Cortex of kidney (tissue), 1 donor: ENCODE results near the gene TMEM238L.

Experiments used
- DNase-seq: peaks from one replicate; lab custom pipeline; 2025; lab: John Stamatoyannopoulos, UW

Gene TMEM238L

GRCh38 chr17:10773391-10773790, 30.5 kb downstream of the TMEM238L start:
- no peak for DNase-seq

DNA sequence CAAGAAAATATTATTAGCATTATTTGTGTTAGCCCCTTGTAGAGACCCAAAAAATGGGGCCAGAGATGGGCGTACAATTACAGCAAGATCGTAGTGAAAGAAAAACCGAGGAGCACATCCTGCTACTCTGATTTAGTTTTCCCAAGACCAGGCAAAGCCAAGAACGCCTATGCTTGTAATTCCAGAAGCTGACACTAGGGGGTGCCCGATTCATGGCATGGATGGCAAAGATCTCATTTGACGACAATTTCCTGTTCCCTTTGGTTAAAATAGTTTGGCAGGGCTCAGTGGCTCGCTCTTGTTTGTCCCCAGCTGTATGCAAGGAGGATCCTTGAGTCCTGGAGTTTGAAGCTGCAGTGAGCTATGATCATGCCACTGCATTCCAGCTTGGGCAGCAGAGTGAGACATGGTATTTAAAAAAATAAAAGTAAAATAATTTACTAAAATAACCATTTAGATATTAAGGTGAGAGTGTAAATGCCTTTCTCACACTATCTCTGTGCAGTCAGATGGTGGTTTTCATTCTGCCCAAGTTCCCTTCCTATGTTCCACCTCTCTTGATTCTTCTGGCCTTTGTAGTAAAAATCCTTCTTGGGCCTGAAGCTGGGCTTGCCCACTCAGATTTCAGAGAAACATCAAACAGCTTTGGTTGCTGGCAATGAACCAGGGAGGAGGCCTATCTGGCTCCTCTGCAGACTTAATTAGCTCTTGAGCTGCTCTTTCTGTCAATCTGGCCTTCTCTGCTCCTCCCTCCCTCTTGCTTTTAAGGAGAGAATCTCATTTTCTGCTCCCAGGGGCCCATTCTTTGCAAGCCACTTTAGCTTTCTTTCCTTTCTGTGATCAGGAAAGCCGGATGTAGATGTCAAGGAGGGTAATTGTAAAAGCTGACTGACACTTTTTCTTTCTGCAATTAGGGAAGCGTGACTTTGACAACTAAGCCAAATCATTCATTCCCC, 31.2 kb downstream of the TMEM238L start:
- DNase-seq: no peak

GRCh38 chr17:10771148-10771547, 32.8 kb downstream of the TMEM238L start:
- DNase-seq: no peak

- no peak for DNase-seq
Measured at GRCh38 chr17:10769840-10770239, 34.1 kb downstream of the TMEM238L start.

GRCh38 chr17:10768750-10769251, 35.1 kb downstream of the TMEM238L start:
- no peak for DNase-seq

GRCh38 chr17:10767232-10767631, 36.7 kb downstream of the TMEM238L start:
- DNase-seq: no peak

DNA sequence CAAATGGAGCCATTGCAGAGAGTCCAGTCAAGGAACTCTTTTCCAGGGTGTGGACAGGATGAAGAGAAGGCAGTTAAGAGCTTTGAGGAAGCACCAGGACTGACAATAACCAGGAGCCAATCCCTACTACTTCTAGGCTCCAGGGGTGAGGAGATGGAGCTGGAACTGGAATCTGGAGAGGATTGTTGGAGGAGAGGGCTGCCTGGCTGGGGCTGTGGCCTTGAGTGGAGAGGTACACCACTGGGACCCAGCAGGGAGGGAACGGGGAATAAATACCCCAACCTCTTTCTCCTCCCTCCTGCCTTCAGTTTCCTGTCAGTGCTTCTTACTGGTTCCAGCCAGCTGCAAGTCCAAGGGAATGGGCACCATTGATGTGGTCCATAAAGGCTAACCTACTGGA, 41.9 kb downstream of the TMEM238L start:
- no peak for DNase-seq

- DNase-seq: no peak
Measured at GRCh38 chr17:10761281-10761680, 42.6 kb downstream of the TMEM238L start.

DNA sequence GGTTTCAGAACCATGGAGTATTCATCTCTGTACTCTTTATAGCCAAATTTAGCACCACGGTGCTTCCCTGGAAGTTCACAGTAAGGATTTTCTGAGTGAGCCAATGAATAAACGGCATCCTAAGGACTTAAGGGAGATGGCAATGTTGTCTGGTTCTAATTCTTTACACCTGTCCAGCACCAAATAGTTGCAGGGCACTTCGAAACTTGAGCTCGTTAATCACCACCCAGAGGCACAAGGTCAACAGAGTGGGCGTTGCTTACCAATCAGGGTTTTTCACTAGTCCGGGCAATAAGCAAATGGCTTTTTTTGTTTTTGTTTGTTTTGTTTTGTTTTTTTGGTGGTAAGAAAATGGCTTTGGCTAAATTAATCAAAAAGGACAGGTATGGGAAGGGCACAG, 45.8 kb downstream of the TMEM238L start:
- no peak for DNase-seq

- no peak for DNase-seq
Measured at GRCh38 chr17:10757647-10758046, 46.3 kb downstream of the TMEM238L start.

DNA sequence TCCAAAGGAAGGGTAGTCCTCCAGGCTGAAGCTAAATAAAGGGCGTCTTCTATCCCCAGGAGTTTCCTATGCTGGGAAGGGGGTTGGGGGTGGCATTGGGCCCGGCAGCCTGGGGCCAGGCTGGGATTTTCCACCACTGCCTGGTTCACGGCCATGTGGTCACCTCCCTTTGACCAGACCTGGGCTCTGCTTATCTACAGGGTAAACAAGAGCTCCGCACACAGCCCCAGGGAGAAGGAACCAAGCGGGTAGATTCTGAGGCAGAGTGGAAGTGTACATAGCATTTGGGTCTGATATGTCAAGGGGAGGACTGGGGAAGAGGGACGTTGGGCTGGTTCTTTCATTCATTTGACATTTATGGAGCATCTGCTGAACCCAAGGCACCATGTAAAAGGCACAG, 46.8 kb downstream of the TMEM238L start:
- no peak for DNase-seq

DNA sequence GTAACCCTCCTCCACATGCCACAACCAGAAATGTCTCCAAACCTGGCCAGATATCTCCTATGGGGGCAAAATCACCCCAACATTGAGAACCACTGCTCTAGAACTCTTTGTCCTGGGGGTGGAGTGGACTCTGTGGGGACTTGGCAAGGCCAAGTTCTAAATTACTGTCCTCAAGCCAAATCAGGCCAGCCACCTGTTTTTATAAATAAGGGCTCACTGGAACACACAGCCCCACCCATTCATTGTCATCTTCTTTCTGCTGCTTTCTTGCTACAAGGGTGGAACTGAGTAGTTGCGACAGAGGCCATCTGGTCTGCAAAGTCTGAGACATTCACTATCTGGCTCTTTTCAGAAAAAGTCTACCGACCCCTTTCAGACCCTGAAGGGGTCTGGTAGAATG, 47.3 kb downstream of the TMEM238L start:
- DNase-seq: no peak

DNA sequence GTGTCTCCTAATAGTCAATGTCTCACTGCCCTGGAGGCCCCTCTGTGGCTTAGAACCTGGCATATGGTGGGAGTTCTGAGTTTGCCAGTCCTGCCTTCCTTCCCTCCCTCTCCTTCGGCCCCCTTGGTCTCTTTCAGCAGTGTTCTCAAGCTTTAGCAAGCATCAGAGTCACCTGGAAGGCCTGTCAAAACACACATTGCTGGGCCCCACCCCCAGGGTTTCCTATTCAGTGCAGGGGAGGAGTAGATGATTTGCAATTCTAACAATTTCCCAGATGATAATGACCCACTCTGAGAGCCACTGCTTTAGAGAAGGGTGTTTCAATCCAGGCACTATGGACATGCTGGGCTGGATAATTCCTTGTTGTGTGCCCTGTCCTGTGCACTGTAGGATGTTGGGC, 47.7 kb downstream of the TMEM238L start:
- no peak for DNase-seq

- DNase-seq: no peak
Measured at GRCh38 chr17:10755592-10756127, 48.2 kb downstream of the TMEM238L start.

DNA sequence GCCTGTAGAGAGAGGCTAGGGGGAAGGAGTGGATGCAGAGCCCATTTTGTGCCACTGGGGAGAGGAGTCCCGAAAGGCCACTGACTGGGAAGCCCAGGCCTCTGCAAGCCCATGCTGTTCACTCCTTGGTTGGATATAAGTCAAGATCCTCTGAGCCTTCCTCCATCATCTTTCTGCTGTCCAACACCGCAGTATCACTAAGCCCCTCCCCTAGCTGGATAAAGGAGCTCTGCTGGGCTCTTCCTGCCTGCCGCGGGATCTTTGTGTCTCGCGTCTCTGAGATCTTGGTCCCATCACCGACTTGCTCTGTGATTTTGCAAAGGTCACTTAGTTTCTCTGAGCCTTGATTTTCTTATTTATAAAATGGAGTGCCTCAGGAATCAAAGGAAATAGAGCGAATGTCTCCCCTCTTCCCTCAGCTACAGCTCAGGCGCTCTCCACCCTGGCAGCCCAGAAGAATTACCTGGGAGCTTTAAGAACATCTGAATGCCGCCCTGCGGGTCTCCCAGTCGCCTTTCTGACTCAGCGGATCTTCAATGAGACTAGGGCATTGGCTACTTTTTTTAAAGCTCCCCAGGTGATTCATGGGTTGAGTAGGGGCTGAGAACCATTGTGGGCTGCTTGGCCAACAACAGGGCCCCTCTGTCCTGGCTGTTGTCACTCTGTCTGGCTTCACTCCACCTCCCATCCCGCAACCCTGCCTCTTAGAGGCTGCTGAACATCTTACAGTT, 48.9 kb downstream of the TMEM238L start:
- DNase-seq: no peak

DNA sequence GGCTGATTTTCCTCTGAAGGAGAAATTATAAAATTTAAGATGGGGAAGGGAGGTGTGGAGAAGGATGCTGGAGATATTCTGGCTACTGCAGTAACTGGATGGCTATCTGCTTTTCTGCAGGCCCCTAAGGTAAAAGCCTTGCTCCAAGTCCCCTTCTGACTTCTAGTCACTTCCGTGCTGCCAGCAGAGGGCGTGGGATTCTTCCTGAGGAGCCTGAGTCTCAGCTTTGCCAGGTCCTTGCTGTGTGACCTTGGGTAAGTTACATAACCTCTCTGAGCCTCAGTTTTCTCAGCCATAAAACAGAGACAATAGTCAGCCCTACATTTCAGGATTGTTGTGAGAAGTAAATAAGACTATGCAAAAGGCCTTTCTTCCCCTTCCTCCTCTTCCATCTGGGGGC, 49.8 kb downstream of the TMEM238L start:
- no peak for DNase-seq

DNA sequence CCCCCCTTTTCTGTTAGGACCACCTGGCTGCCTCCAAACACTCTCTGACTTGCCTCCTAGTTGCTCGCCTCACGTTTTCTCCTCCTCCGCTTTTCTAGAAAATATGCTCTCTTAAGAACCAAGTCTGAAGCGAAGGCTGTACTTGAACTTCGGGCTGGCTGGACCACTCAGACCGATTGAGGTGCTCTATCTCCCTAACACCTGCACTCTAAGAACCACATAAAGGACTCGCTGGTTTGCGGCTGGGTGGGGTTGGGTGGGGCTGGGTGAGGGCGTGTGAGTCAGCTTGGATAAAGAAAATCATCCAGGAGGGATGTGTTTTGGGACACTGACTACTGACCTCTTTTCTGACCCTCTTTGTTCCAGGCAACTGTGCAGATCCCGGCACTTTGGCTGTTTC, 51.2 kb downstream of the TMEM238L start:
- DNase-seq: no peak

DNA sequence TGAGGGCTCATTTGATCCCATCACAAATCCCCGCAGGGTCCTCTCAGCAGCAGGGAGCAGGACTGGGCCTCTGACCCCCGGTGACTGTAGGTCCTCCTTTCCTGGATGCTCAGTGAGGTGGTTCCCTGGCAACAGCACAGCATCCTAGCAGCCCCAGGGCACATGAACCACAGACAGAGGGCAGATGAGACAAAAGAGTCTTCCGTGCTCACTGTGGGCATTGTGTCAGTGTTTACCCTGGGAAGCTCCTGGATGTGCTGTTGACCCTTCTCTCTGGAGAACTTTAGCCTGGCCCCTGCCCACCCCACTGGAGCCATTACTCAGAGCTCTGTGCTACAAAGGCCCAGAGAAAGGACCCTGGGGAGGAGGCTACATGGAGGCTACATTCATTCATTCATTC, 52.3 kb downstream of the TMEM238L start:
- DNase-seq: no peak

- no peak for DNase-seq
Measured at GRCh38 chr17:10750210-10750609, 53.7 kb downstream of the TMEM238L start.

- no peak for DNase-seq
Measured at GRCh38 chr17:10748531-10749181, 55.2 kb downstream of the TMEM238L start.

DNA sequence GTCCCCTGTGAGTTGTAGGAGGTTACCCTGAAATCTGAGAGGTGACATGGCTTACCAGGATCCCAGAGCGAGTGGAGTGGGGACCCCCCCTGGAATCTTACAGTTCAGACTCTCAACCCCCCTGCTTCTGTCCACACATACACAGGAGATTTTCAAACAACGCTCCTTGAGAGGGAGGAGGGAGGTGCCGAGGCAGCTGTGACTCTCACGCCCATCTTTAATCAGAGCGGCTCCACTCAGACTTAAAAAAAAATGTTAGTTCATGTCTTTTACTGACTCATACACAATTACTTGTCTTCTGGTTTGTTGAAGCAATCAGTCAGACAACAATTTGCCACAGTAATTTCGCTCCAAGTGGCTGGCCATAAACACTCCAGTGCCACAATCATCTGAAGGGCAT, 58.7 kb downstream of the TMEM238L start:
- no peak for DNase-seq
